ENCODE data around the gene LIG1.

- no peak for TF ChIP-seq POLR2A (IDR thresholded peaks at IDR 0.05)
- no peak for TF ChIP-seq CTCF (IDR thresholded peaks at IDR 0.05)
These were observed 22.6 kb upstream of the LIG1 start for GRCh38 chr19:48192750-48193149.
